NAMALWA (cell line): ENCODE results near the gene APP.
"Not testable (repeated sequence)": the region's sequence is repeated elsewhere in the genome, so short reads cannot be mapped to it uniquely, and the experiment has no call there.

Experiments
- DNase-seq: peaks from one replicate; pipeline ENCODE4 v3.0.0-alpha.2; 2015; ENCODE audit warnings: low spot score

APP gene

GRCh38 chr21:26099610-26100219 is 70.9 kb downstream of the APP start:
- DNase-seq = no peak

DNA sequence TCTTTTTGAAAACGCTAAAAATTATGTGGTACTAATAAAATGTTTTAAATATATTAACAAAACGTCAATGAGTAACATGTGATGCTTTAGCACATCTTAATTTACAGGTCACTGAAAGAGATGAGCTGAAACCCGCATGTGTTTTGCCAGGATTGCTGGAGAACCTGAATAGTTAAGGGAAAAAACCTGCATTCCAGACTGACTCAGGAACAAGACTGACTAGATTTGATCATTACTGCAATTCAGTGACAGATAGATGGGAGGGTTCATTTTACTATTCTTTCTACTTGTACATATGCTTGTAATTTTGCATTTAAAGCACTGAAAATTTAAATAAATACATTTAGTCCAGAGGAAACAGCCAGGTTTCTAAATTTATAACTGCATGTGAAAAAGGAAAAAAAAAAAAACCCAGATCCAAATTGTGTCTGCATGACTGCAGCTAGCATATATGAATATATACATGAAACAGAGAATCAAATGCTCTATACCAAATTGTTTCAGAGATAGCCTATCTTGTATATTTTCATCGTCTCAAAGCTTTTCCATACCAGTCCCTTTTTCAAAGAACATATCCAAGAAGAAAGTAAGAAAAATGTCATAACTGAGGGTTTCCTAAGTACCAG is 71.7 kb downstream of the APP start:
- no peak for DNase-seq

DNA sequence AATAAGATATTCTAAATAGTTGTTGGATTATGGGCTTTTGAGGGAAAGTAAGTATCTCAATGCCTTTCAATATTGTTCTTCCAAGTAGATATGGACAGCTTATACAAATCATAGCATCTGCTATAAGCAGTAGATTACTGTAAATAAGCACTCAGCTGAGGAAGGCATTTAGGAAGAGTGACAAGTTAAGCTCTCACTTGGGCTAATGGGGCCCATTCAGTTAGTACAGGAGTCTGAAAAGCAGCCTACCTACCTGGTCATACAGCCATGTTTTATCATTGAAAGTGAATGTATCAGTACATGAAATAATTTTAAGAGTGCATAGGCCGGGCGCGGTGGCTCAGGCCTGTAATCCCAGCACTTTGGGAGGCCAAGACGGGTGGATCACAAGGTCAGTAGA is 73.1 kb downstream of the APP start:
- DNase-seq = no peak

- no peak for DNase-seq
These were observed 73.8 kb downstream of the APP start for GRCh38 chr21:26096494-26097371.

GRCh38 chr21:26095131-26095530 is 75.4 kb downstream of the APP start:
- no peak for DNase-seq

GRCh38 chr21:26093122-26093521 is 77.4 kb downstream of the APP start:
- no peak for DNase-seq

- no peak for DNase-seq
These were observed 79.0 kb downstream of the APP start for GRCh38 chr21:26091480-26092018.

DNA sequence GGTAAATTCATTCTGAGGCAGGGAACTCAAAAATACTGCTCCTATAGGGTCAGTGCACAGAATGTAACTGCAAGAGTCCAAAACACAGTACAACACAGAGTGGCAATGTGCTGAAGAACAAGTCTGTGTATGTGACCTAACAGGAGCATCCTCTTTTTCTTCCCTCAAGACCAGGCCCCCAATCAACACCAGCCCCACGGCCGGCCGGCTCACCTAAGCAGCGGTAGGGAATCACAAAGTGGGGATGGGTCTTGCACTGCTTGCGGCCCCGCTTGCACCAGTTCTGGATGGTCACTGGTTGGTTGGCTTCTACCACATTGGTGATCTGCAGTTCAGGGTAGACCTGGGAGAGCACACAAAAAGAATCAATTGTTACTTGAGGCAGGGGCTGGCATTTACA is 80.8 kb downstream of the APP start:
- no peak for DNase-seq

DNA sequence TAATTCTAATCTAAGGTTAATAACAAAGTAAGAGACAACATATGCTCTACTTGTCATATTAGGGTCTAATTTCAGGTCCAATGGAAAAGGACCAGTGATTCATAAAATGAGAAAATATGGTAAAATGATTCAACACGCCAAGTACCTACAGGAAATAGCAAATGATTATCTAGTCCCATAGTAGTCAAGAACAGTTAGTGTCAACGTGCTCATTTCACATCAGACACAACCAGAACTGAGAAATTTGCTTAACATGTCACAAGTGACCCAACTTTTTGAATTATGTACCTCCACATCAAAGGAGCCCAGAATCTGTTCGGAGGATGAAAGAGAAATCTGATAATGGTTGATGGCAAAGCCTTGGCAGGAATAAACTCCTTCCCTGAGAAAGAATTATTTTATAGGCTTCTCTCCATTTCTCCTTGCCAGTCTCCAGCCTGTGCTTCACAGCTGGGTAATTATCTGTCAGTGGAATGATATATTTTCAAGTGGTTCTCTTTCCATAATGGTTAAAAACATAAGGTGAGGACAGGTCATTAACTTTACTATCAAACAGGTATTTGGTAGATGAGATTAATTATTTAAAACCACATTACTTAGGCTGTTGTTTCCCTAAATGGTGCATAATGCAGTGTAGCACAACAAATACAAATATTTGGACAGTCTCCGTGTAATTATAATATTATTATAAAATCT is 83.2 kb downstream of the APP start:
- DNase-seq = no peak

DNA sequence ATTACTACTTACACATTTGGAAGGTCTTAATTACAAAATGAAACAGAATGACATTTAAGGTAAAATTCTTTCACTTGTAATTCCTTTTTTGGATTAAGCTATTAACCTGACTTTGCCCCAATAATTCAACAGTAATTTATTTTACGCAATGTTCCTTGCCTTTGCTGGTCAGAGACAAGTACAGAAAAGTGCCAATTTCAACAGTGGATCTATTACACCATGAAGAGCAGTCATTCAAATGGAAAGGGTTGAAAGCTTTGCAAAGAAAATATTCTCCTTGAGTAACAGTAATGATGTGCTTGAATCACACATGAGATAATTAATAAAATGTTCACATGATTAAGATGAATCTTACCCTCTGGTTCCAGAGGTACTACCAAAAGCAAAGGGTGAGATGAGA is 84.7 kb downstream of the APP start:
- no peak for DNase-seq

DNA sequence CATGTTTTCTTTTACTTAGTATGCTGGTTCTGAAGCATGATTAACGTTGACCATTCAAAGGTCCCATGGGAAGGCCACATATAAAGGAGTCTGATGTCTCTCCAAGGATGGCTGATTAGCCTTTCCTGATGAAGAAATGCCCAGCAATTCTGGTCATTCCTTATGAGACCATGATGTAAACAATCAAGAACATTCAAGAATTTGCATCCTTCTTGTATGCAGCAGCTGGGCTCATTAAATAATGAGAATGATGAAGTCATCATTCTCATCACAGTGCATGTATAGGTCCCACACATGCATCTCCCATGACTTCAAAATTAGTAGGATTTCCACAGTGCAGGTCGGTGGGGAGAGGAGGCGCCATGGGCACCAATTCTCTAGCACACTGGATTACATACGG is 85.4 kb downstream of the APP start:
- DNase-seq = no peak

- no peak for DNase-seq
These were observed 88.0 kb downstream of the APP start for GRCh38 chr21:26082549-26082948.

GRCh38 chr21:26081175-26081760 is 89.3 kb downstream of the APP start:
- not testable (repeated sequence) for DNase-seq

DNA sequence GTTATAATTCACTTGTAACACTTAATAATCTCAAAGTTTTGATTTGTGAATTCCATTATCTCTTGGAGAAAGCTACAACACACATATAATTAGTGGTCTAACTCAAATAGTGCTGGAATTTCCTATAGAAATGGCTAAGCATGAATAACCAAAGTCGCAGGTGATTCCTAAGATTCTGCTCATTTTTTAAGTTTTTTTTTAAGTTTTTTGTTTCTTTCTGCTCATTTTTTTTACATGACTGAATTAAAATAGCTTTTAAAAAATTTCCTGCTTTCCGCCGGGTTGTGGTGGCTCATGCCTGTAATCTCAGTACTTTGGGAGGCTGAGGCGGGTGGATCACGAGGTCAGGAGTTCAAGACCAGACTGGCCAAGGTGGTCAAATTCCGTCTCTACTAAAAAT is 90.4 kb downstream of the APP start:
- DNase-seq = no peak

GRCh38 chr21:26079366-26079765 is 91.2 kb downstream of the APP start:
- DNase-seq = no peak

- no peak for DNase-seq
These were observed 93.0 kb downstream of the APP start for GRCh38 chr21:26077521-26077920.

GRCh38 chr21:26072666-26073615 is 97.6 kb downstream of the APP start:
- no peak for DNase-seq

DNA sequence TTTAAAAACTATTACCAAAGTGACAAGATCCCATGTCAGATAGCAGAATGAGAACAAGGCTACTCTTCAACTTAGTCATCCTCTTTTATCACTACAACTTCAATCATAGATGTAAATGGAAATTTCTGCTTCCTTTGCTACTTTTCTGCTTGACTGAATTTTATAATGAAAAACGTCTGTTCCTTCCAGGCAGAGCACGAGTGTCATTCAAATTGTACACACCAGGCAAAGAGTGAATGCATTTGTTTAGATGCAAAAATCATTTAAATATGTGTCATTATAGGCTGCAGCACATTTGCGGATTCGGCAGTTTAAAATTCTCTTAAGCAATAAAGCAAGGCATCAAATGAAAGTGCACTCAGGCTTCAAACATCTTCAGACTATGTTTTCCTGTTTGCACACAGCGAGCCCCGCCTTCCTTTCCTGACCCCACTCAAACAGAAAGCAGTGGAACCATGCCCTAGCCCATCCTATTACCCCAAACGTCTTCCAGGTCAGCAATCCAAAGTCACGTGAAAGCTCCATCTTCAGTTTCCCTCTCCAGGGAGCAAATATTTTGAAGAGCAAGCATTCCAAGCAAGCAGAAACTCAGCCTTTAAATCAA is 99.6 kb downstream of the APP start:
- peak; percentile 59 for DNase-seq

GRCh38 chr21:26070121-26070520 is 100.4 kb downstream of the APP start:
- no peak for DNase-seq

DNA sequence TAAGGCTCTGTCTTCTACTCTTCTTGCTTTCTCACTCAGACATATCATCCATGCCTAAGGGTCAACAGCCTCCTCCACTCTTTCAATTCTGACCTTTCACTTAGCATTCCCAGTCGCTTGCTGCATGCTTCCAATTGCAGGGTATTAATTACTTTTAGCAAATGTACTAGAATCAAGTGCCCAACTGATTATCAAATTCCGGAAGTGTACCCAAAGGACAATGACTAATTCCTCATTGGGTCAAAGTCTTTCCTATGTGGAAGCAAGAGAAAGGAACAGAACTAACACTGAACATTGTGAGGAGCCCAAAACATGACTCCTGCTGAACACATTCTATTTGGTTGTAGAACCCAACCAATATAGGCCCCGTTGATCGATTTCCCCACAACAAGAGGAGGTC is 101.8 kb downstream of the APP start:
- DNase-seq = no peak
